Measurements from ENCODE around the gene CMTM7. TPM values are rescaled to one million over a fixed set of nuclear protein-coding genes. Genes with fewer than 3 reads are reported as not detected.

The CMTM7 gene
- total RNA-seq, 1 donor = 10.1 TPM

DNA sequence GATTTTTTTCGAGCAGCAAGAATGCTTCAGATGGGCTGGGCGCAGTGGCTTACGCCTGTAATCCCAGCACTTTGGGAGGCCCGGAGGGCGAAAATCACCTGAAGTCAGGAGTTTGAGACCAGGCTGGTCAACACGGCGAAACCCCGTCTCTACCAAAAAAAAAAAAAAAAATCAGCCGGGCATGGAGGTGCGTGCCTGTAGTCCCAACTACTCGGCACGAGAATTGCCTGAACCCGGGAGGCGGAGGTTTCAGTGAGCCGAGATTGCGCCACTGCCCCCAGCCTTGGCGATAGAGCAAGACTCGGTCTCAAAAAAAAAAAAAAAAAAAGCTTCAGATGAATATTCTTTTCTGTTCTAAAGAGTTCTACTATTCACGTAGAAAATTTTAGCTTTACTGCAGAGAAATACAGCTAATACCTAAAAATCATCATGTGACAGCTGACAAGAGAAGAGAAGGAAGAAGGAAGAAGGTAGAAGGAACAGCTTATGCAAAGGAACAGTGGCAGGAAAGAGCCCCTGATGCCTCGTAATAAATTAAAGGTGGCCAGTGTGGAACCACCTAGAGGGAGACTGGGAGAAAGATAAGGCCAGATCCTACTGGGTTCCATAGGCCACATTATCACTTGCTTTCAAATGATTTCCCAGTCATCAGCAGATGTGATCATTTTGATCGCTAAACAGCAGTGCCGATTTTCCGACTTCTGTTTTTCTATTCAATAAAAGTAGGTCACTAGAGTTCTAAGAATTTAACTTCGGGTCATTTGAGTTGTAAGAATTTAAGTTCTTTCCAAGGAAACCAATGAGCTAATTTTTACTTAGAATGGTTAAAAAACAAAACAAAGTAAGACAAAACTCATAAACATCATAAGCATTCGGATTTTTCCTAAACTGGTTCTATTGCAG lies 109.5 kb downstream of the CMTM7 start:
- no peak for TF ChIP-seq CTCF (IDR thresholded peaks at IDR 0.05; ENCODE audit: insufficient read depth, low read length)
- H3K4me3 ChIP-seq (ENCODE audit: low read depth, low read length) = peak overlapping the region; percentile 98
- DNase-seq (ENCODE audit: low read depth) = no peak

GRCh38 chr3:32501783-32502117 lies 110.1 kb downstream of the CMTM7 start:
- H3K4me3 ChIP-seq (ENCODE audit: low read depth, low read length) = peak overlapping the region; percentile 98
- TF ChIP-seq CTCF (IDR thresholded peaks at IDR 0.05; ENCODE audit: insufficient read depth, low read length) = no peak
- DNase-seq (ENCODE audit: low read depth) = no peak

DNA sequence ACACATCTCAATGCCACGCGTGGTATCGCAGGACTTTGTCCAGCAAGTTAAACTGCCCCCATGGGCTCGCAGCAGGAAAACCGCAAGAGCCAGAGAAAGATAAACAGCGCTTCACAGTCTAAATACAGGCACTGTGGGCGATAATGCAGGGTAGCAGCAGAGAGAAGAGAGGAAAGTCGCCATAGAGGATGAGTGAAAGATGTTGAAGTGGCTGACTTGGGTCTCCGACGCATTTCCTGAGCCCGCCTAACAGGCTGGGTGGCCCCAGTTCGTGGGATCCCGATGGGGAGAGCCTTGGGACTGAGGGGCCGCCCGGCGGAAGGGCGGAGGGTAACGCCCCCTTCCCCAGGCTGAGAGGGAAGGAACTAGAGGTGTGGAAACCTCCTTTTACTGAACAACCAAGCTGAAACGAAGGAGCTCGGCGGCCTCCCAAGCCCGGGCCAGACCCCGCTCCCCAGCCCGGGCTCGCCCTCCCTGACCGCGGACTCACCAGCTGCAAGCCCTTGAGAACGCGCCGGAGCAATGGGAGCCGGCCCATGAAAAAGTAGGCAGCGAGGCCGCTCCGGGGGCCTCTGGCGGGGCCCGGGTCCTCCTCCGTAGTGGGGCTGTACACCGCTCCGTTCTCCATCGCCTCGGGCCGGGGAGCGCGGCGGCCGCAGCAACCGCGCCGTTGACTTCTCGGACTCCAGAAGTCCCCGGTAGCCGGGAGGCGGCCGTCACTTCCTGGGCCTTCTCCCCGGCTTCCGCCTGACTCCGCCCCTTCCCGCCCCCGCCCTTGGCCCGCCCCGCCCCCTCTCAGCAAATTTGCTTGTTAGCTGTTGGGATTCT lies 110.7 kb downstream of the CMTM7 start, which contains the start of gene CMTM6:
Gene CMTM6 (minus strand): TSS at position 735 of the 828 bp plus-strand sequence. CDS start 107 bp downstream, at position 628.
- peak; percentile 75 for DNase-seq (ENCODE audit: low read depth)
- no peak for TF ChIP-seq CTCF (IDR thresholded peaks at IDR 0.05; ENCODE audit: insufficient read depth, low read length)
- peak within 1 kb of the TSS; percentile 98 for H3K4me3 ChIP-seq (ENCODE audit: low read depth, low read length)

GRCh38 chr3:32502946-32503286 lies 111.3 kb downstream of the CMTM7 start:
- no peak for TF ChIP-seq CTCF (IDR thresholded peaks at IDR 0.05; ENCODE audit: insufficient read depth, low read length)
- peak overlapping the region; percentile 98 for H3K4me3 ChIP-seq (ENCODE audit: low read depth, low read length)
- no peak for DNase-seq (ENCODE audit: low read depth)

Other genes with a start within 250 kb of the CMTM7 start
- gene CMTM8, start 153.2 kb upstream of the CMTM7 start, total RNA-seq (ENCODE audit: low replicate concordance) = 1.1 TPM in 1 of 2 replicates, not detected in the other
- gene CMTM6, start 111.0 kb downstream of the CMTM7 start, total RNA-seq (ENCODE audit: low replicate concordance) = 43.1 and 81.4 TPM in 2 replicates
- gene DYNC1LI1, start 179.0 kb downstream of the CMTM7 start, total RNA-seq (ENCODE audit: low replicate concordance) = 42.5 and 84.3 TPM in 2 replicates